K562 (cell line): ENCODE results near the gene CSK. TPM values are rescaled to one million over a fixed set of nuclear protein-coding genes. Genes with fewer than 3 reads are reported as not detected.

Source experiments
- ATAC-seq: fragments of 200-7000 bp; cut with Tn5 transposase; 3 replicates; pipeline ENCODE4 v1.9.1; 2020; ENCODE audit warnings: moderate library complexity
- BruUV-seq: library from RNA; stranded (reverse); fragments of 400-500 nt; replicated peaks from 2 replicates; lab custom pipeline; 2021; lab: Mats Ljungman, UMichigan
- CTCF ChIA-PET: fragments of 300-600 bp; formaldehyde crosslinking; extraction: SDS; loops from one replicate; lab custom pipeline; 2021; ENCODE audit warnings: low intra/inter-chr PET ratio; lab: Yijun Ruan, JAX
- POLR2A ChIA-PET: fragments of 300-600, 350-650 bp; sonication (Branson Sonifier 250); formaldehyde crosslinking; extraction: SDS; loops from one replicate; lab custom pipeline; 2021; ENCODE audit warnings: antibody characterized with exemption, inconsistent platforms; lab: Yijun Ruan, JAX
- DNase-seq, 4 experiments: peaks; one replicate each; pipeline versions ENCODE4 v3.0.0 to v3.0.0-alpha.2; 2011 to 2018; ENCODE audit warnings: low spot score in 3 of 4, mixed read lengths in 3 of 4; ENCODE audit errors: extremely low read depth in 1 of 4
- FAIRE-seq: peaks from 2 replicates; lab custom pipeline; 2011; peaks lifted over from hg19 to GRCh38; lab: Jason Lieb, UNC
- H2AFZ ChIP-seq: 2 replicates; pipeline ENCODE4 v1.6.0; 2011; ENCODE audit warnings: low read depth, low read length, control low read depth, inconsistent platforms
- H3K27ac ChIP-seq: fragments of 200-600 bp; 3 replicates; pipeline ENCODE4 v1.8.0; 2011; ENCODE audit warnings: low read depth, mild to moderate bottlenecking, control low read depth, inconsistent platforms, low read length, moderate library complexity, mixed read lengths; ENCODE audit errors: extremely low read depth
- H3K27me3 ChIP-seq, 2 experiments: fragments of 300-600 bp in 1 of 2; 2 replicates in 1 of 2; 3 replicates in 1 of 2; pipeline versions ENCODE4 v1.6.0 to v1.8.0; 2011; ENCODE audit warnings: inconsistent platforms in 2 of 2, low read length in 2 of 2, mild to moderate bottlenecking in 1 of 2, mixed read lengths in 1 of 2, moderate library complexity in 1 of 2; ENCODE audit not compliant: control insufficient read depth in 2 of 2, insufficient read depth in 2 of 2
- H3K36me3 ChIP-seq: fragments of 300-600 bp; 3 replicates; pipeline ENCODE4 v1.8.0; 2011; ENCODE audit warnings: mild to moderate bottlenecking, low read length, inconsistent platforms; ENCODE audit not compliant: control insufficient read depth, insufficient read depth
- H3K4me1 ChIP-seq, 2 experiments: fragments of 200-600 bp in 1 of 2; replicated peaks in 1 of 2; 2 replicates in 1 of 2; 3 replicates in 1 of 2; pipeline versions ENCODE4 v1.5.1 to v1.8.0; 2011; ENCODE audit warnings: inconsistent platforms in 2 of 2, low read length in 2 of 2, mild to moderate bottlenecking in 1 of 2, mixed read lengths in 1 of 2, moderate library complexity in 1 of 2; ENCODE audit not compliant: control insufficient read depth in 2 of 2, insufficient read depth in 2 of 2
- H3K4me2 ChIP-seq: 2 replicates; pipeline ENCODE4 v1.6.1; 2011; ENCODE audit warnings: low read length, control low read depth, inconsistent platforms, mixed read lengths; ENCODE audit not compliant: insufficient read depth
- H3K4me3 ChIP-seq: fragments of 200-600 bp; sonication (generic), shearing (Covaris generic); 2 replicates; pipeline ENCODE4 v1.5.1; 2016; ENCODE audit warnings: control low read depth, inconsistent platforms
- H3K79me2 ChIP-seq: fragments of 200-600 bp; 3 replicates; pipeline ENCODE4 v1.8.0; 2011; ENCODE audit warnings: low read length, inconsistent platforms; ENCODE audit not compliant: control insufficient read depth, insufficient read depth
- H3K9ac ChIP-seq, 2 experiments: 2 replicates each; pipeline versions ENCODE4 v1.6.0 to v1.6.1; 2011; ENCODE audit warnings: low read depth in 2 of 2, low read length in 2 of 2, control low read depth in 1 of 2, inconsistent platforms in 1 of 2, mild to moderate bottlenecking in 1 of 2, mixed read lengths in 1 of 2; ENCODE audit not compliant: insufficient read depth in 1 of 2
- H3K9me1 ChIP-seq: one replicate; pipeline ENCODE4 v1.6.0; 2011; ENCODE audit warnings: inconsistent platforms, mild to moderate bottlenecking, low read length, moderate library complexity; ENCODE audit not compliant: control insufficient read depth, insufficient read depth
- H3K9me3 ChIP-seq: replicated peaks from 2 replicates; pipeline ENCODE4 v1.5.1; 2011; ENCODE audit warnings: low read depth, low read length, inconsistent platforms; ENCODE audit not compliant: control insufficient read depth, insufficient read depth
- H4K20me1 ChIP-seq: replicated peaks from 2 replicates; pipeline ENCODE4 v1.6.1; 2011; ENCODE audit warnings: low read length, inconsistent platforms, mixed read lengths; ENCODE audit not compliant: control insufficient read depth, insufficient read depth
- BCOR ChIP-seq: fragments of 450-650 bp; IDR thresholded peaks from 2 replicates; pipeline ENCODE4 v1.6.1; 2016
- CTCF ChIP-seq, 3 experiments: IDR thresholded peaks in 2 of 3; conservative IDR thresholded peaks in 1 of 3; 2 replicates each; pipeline ENCODE4 v1.5.1; 2011 to 2012; ENCODE audit warnings: low read length in 3 of 3, mild to moderate bottlenecking in 3 of 3, control low read depth in 2 of 3, improper control_type of control experiment in 1 of 3, inconsistent platforms in 1 of 3, low read depth in 1 of 3, mixed read lengths in 1 of 3, moderate library complexity in 1 of 3; ENCODE audit not compliant: insufficient read depth in 2 of 3
- E2F4 ChIP-seq: sonication (generic); formaldehyde crosslinking; IDR thresholded peaks from 2 replicates; pipeline ENCODE4 v1.8.0; 2022; ENCODE audit warnings: mild to moderate bottlenecking, low read depth, missing genetic modification reagents
- E2F5 ChIP-seq: sonication (generic); formaldehyde crosslinking; IDR thresholded peaks from 2 replicates; pipeline ENCODE4 v1.8.0; 2022; ENCODE audit warnings: mild to moderate bottlenecking, missing genetic modification reagents
- ETS1 ChIP-seq: conservative IDR thresholded peaks from 2 replicates; pipeline ENCODE4 v1.6.1; 2011; ENCODE audit warnings: low read depth, mild to moderate bottlenecking, low read length; ENCODE audit not compliant: control insufficient read depth
- HDAC2 ChIP-seq: fragments of 450-650 bp; IDR thresholded peaks from 2 replicates; pipeline ENCODE4 v1.6.1; 2016; ENCODE audit warnings: mild to moderate bottlenecking
- IRF1 ChIP-seq: sonication (generic); formaldehyde crosslinking; IDR thresholded peaks from 2 replicates; pipeline ENCODE4 v1.8.0; 2022; ENCODE audit warnings: missing genetic modification reagents, mild to moderate bottlenecking, borderline replicate concordance
- LARP7 ChIP-seq: fragments of 450-650 bp; IDR thresholded peaks from 2 replicates; pipeline ENCODE4 v1.6.1; 2016
- PTTG1 ChIP-seq: fragments of 450-650 bp; IDR thresholded peaks from 2 replicates; pipeline ENCODE4 v1.6.1; 2016; ENCODE audit warnings: low read depth, mild to moderate bottlenecking, missing genetic modification characterization, missing compliant biosample characterization
- SRSF7 ChIP-seq: fragments of 200-400 bp; formaldehyde crosslinking; optimal IDR thresholded peaks from 2 replicates; pipeline ENCODE3; 2017; ENCODE audit warnings: mild to moderate bottlenecking, low read depth, low read length
- TCF15 ChIP-seq: fragments of 250-450 bp; sonication (Bioruptor Pico); IDR thresholded peaks from 2 replicates; pipeline ENCODE4 v1.8.0; 2022; ENCODE audit warnings: moderate library complexity, mild to moderate bottlenecking, inconsistent platforms
- TGIF2 ChIP-seq: sonication (generic); formaldehyde crosslinking; IDR thresholded peaks from 2 replicates; pipeline ENCODE4 v1.8.1; 2022; ENCODE audit warnings: mild to moderate bottlenecking, missing genetic modification reagents, moderate library complexity
- ZBTB7A ChIP-seq: IDR thresholded peaks from 2 replicates; pipeline ENCODE4 v1.6.1; 2011; ENCODE audit warnings: low read depth, mild to moderate bottlenecking, low read length, moderate library complexity, borderline replicate concordance; ENCODE audit not compliant: control insufficient read depth
- ZNF197 ChIP-seq: fragments of 200-800 bp; sonication (Bioruptor generic); IDR thresholded peaks from 2 replicates; pipeline ENCODE4 v1.6.1; 2016; ENCODE audit warnings: low read depth, missing genetic modification characterization, missing compliant biosample characterization
- ZZZ3 ChIP-seq: fragments of 450-650 bp; IDR thresholded peaks from 2 replicates; pipeline ENCODE4 v1.6.1; 2016; ENCODE audit warnings: antibody characterized with exemption, mild to moderate bottlenecking, moderate library complexity
- WGBS: fragments of 100-300 bp; shearing (Covaris generic); methylation state at CpG from one replicate; pipeline ENCODE4 v1.1.6; 2016; ENCODE audit warnings: low coverage, mixed read lengths; ENCODE audit not compliant: insufficient coverage; ENCODE audit errors: missing lambda C conversion rate; 5-methylcytosine and 5-hydroxymethylcytosine counted together
- in situ Hi-C: fragments of 300-500 bp; cut with MboI; formaldehyde crosslinking; loops from 4 replicates; pipeline ENCODE4 v1.15.0; 2018; ENCODE audit warnings: inconsistent platforms, mixed read lengths
- intact Hi-C: fragments of 100-400 bp; cut with micrococcal nuclease; formaldehyde crosslinking; loops from 2 replicates; pipeline ENCODE4 v1.14.2; 2022
- polyA plus RNA-seq, 8 experiments: library from polyadenylated mRNA; depleted of rRNA in 4 of 8; stranded (reverse) in 5 of 8; unstranded in 3 of 8; fragments of >200 nt; fragmentation: Nextera tagmentation in 2 of 8; fragmentation: Illumina TruSeq in 1 of 8; extraction: Ambion mirVana in 2 of 8; extraction: Trizol in 1 of 8; gene quantifications; 2 replicates each; pipeline versions ENCODE4 v1.2.1 to v1.2.3, GENCODE V29; 2011 to 2014; ENCODE audit warnings: inconsistent platforms in 1 of 8, missing spikeins in 1 of 8
- total RNA-seq, 7 experiments: library from RNA; depleted of rRNA in 6 of 7; stranded (reverse); fragments of >200 nt in 6 of 7; fragmentation: Illumina TruSeq in 2 of 7; extraction: Trizol in 2 of 7; gene quantifications; 2 replicates each; pipeline versions ENCODE4 v1.2.1 to v1.2.3, GENCODE V29; 2011 to 2021; ENCODE audit warnings: low replicate concordance in 1 of 7

Gene CSK
- total and polyA plus RNA-seq, 9 of the 15 experiments (the other 6 are each of a cell fraction or from before 2014, with no cell fraction given), result 1.5 to 112 (median 22.5) TPM

GRCh38 chr15:74808840-74809229 is 27.0 kb downstream of the CSK start (continued):
- TF ChIP-seq CTCF (IDR thresholded peaks at IDR 0.05 in 2 of 3, conservative IDR thresholded peaks at IDR 0.05 in 1 of 3; ENCODE audit: insufficient read depth in 2 of 3, low read depth in 1 of 3, low read length in 3 of 3) (peak; percentile 22 to 39 (median 32); a peak in 5 of 6 replicates), TGIF2 (no peak), HDAC2 (0 out of 2 replicates have a peak, but pooled peaks have one; percentile 50), BCOR (peak; percentile 92)

GRCh38 chr15:74809242-74809641 is 27.4 kb downstream of the CSK start:
- H2AFZ ChIP-seq, result no peak overlapping the region
- BruUV-seq, result no TSS peak
- TF ChIP-seq PTTG1 (tag), result no peak
- TF ChIP-seq E2F4, result no peak
- TF ChIP-seq TCF15 (CRISPR knock-in tag), result no peak
- no peak for TF ChIP-seq ZNF197 (CRISPR knock-in tag)
- TF ChIP-seq ETS1, result no peak
- TF ChIP-seq SRSF7, result no peak
- no peak for TF ChIP-seq IRF1
- no peak for TF ChIP-seq ZZZ3
- no peak for TF ChIP-seq E2F5 (CRISPR knock-in tag)
- no peak for TF ChIP-seq ZBTB7A
- TF ChIP-seq LARP7, result no peak

More at GRCh38 chr15:74809242-74809641, 27.4 kb downstream of the CSK start:
- WGBS, result 4% methylated on average over 4 of the region's 5 CpGs
- intact Hi-C loops (no loop called here), in situ Hi-C loops (no loop called here)
- Histone ChIP-seq H3K79me2 (no peaks in the 10 kb centered on the region), H3K4me3 (no peak overlapping the region), H3K27ac (no peak overlapping the region), H3K27me3 (peaks cover 0 to 21% of the 10 kb centered on the region in 2 experiments; a peak in 2 of 5 replicates), H3K4me2 (no peak overlapping the region), H3K9me1 (no peaks in the 10 kb centered on the region), H3K4me1 (peaks cover 0 to 7% of the 10 kb centered on the region in 2 experiments; a peak in 2 of 5 replicates), H4K20me1 (no peaks in the 10 kb centered on the region; the same call in 1 of the 2 replicates), H3K36me3 (peaks cover under 1% of the 10 kb centered on the region; the same call in 1 of the 3 replicates), H3K9ac (no peak overlapping the region; a peak in 1 of 4 replicates), H3K9me3 (no peaks in the 10 kb centered on the region)
- ChIA-PET CTCF (no interaction called here), POLR2A (interaction anchor here (0.6 to 1.7 kb wide), 3 partner anchors 9 to 19 kb away, joined by 3 to 8 read pairs (median 3); no protein-coding TSS in a partner anchor)
- DNase-seq (no peak), FAIRE-seq (no peak), ATAC-seq (no peak; the same call in 2 of the 3 replicates)
